ENCODE data around the gene PUM1.

- TF ChIP-seq CTCF (IDR thresholded peaks at IDR 0.05; ENCODE audit: control extremely low read depth in 1 of 3, insufficient read depth in 1 of 3, low read depth in 1 of 3, low read length in 3 of 3) (no peak), EZH2 (IDR thresholded peaks at IDR 0.05; ENCODE audit: low read depth, low read length, severe bottlenecking) (no peak), POU5F1 (IDR thresholded peaks at IDR 0.05; ENCODE audit: low read depth, low read length) (no peak), TCF12 (IDR thresholded peaks at IDR 0.05; ENCODE audit: low read depth, low read length) (no peak), SP1 (IDR thresholded peaks at IDR 0.05; ENCODE audit: low read depth, low read length) (no peak), POLR2A (IDR thresholded peaks at IDR 0.05; ENCODE audit: control extremely low read depth in 1 of 2, low read depth in 2 of 2, low read length in 2 of 2) (no peak), SP2 (IDR thresholded peaks at IDR 0.05; ENCODE audit: low read length) (no peak), RAD21 (IDR thresholded peaks at IDR 0.05 in 1 of 2, conservative IDR thresholded peaks at IDR 0.05 in 1 of 2; ENCODE audit: low read depth in 2 of 2, low read length in 2 of 2) (no peak), ATF3 (IDR thresholded peaks at IDR 0.05; ENCODE audit: insufficient read depth, low read depth, low read length) (no peak), GABPA (IDR thresholded peaks at IDR 0.05; ENCODE audit: borderline replicate concordance, insufficient read depth, low read length) (no peak), POLR2AphosphoS5 (IDR thresholded peaks at IDR 0.05; ENCODE audit: low read depth, low read length) (no peak), MAX (IDR thresholded peaks at IDR 0.05) (no peak), USF2 (IDR thresholded peaks at IDR 0.05; ENCODE audit: low read length) (no peak), MAFK (IDR thresholded peaks at IDR 0.05; ENCODE audit: low read depth, low read length) (no peak)
These were observed 125.0 kb downstream of the PUM1 start for GRCh38 chr1:30940541-30940940.

Measured in H1 (cell line).